Measurements from ENCODE around the gene C10orf71.

C10orf71 gene

GRCh38 chr10:49334964-49335363 is 36.0 kb downstream of the C10orf71 start:
- no peak overlapping the region for H3K27ac ChIP-seq
- TF ChIP-seq CTCF (conservative IDR thresholded peaks at IDR 0.05): no peak

GRCh38 chr10:49335364-49335972 is 36.5 kb downstream of the C10orf71 start:
- no peak overlapping the region for H3K27ac ChIP-seq
- no peak for TF ChIP-seq CTCF (conservative IDR thresholded peaks at IDR 0.05)

GRCh38 chr10:49338604-49339003 is 39.6 kb downstream of the C10orf71 start:
- no peak for TF ChIP-seq CTCF (conservative IDR thresholded peaks at IDR 0.05)

GRCh38 chr10:49344840-49345239 is 45.9 kb downstream of the C10orf71 start:
- H3K27ac ChIP-seq: no peak overlapping the region
- TF ChIP-seq CTCF (conservative IDR thresholded peaks at IDR 0.05): no peak

More at GRCh38 chr10:49338604-49339003, 39.6 kb downstream of the C10orf71 start:
- no peak overlapping the region for H3K27ac ChIP-seq

GRCh38 chr10:49347342-49347741 is 48.4 kb downstream of the C10orf71 start:
- TF ChIP-seq CTCF (conservative IDR thresholded peaks at IDR 0.05): no peak
- no peak overlapping the region for H3K27ac ChIP-seq

GRCh38 chr10:49347827-49348226 is 48.9 kb downstream of the C10orf71 start:
- no peak for TF ChIP-seq CTCF (conservative IDR thresholded peaks at IDR 0.05)

GRCh38 chr10:49348593-49348992 is 49.6 kb downstream of the C10orf71 start:
- no peak for TF ChIP-seq CTCF (conservative IDR thresholded peaks at IDR 0.05)
- H3K27ac ChIP-seq: no peak overlapping the region

More at GRCh38 chr10:49347827-49348226, 48.9 kb downstream of the C10orf71 start:
- no peak overlapping the region for H3K27ac ChIP-seq
